HG03060 (cell line): ENCODE data around the gene WNK2.

Source experiments
- ATAC-seq: cut with Tn5 transposase; IDR thresholded peaks from one replicate; pipeline ENCODE4 v1.9.1; 2021; ENCODE audit warnings: low read depth, moderate number of reproducible peaks; ENCODE audit not compliant: unreplicated experiment

WNK2 gene

GRCh38 chr9:93198117-93198837, 14.3 kb downstream of the WNK2 start:
- no peak for ATAC-seq

GRCh38 chr9:93198838-93199625, 15.1 kb downstream of the WNK2 start:
- no peak for ATAC-seq

GRCh38 chr9:93200449-93200742, 16.5 kb downstream of the WNK2 start:
- ATAC-seq, result no peak

GRCh38 chr9:93200989-93201334, 17.0 kb downstream of the WNK2 start:
- ATAC-seq, result no peak

- no peak for ATAC-seq
Observed at GRCh38 chr9:93203026-93203717, 19.2 kb downstream of the WNK2 start.

GRCh38 chr9:93203718-93204469, 20.0 kb downstream of the WNK2 start:
- ATAC-seq, result no peak

- no peak for ATAC-seq
Observed at GRCh38 chr9:93204470-93205043, 20.6 kb downstream of the WNK2 start.

GRCh38 chr9:93205045-93205768, 21.3 kb downstream of the WNK2 start:
- ATAC-seq, result no peak

GRCh38 chr9:93205896-93206575, 22.1 kb downstream of the WNK2 start:
- no peak for ATAC-seq

- no peak for ATAC-seq
Observed at GRCh38 chr9:93206576-93207155, 22.7 kb downstream of the WNK2 start.

GRCh38 chr9:93207326-93207814, 23.4 kb downstream of the WNK2 start:
- no peak for ATAC-seq

GRCh38 chr9:93207860-93208734, 24.2 kb downstream of the WNK2 start:
- ATAC-seq, result no peak

GRCh38 chr9:93209097-93209496, 25.2 kb downstream of the WNK2 start:
- no peak for ATAC-seq

- no peak for ATAC-seq
Observed at GRCh38 chr9:93209576-93210323, 25.8 kb downstream of the WNK2 start.

- ATAC-seq, result no peak
Observed at GRCh38 chr9:93210324-93210973, 26.5 kb downstream of the WNK2 start.

GRCh38 chr9:93210974-93211653, 27.2 kb downstream of the WNK2 start:
- ATAC-seq, result no peak
